22Rv1 (cell line): ENCODE data around the gene DENND1C.

Experiments used
- H3K27ac ChIP-seq: fragments of 450-650 bp; 2 replicates; pipeline ENCODE4 v1.5.1; 2017
- CTCF ChIP-seq: fragments of 450-650 bp; IDR thresholded peaks from 2 replicates; pipeline ENCODE4 v1.5.1; 2017; ENCODE audit warnings: mild to moderate bottlenecking
- ZFX ChIP-seq: fragments of 450-650 bp; IDR thresholded peaks from 2 replicates; pipeline ENCODE4 v1.6.1; 2017; ENCODE audit warnings: antibody characterized with exemption, borderline replicate concordance

The DENND1C gene

GRCh38 chr19:6473647-6474046 is 7.9 kb downstream of the DENND1C start:
- TF ChIP-seq ZFX = no peak
- TF ChIP-seq CTCF = no peak
- no peak overlapping the region for H3K27ac ChIP-seq

GRCh38 chr19:6472713-6473112 is 8.9 kb downstream of the DENND1C start:
- no peak for TF ChIP-seq CTCF
- no peak for TF ChIP-seq ZFX
- 0 out of 2 replicates have a peak overlapping the region, but pooled peaks have one; percentile 7 for H3K27ac ChIP-seq

- H3K27ac ChIP-seq = no peak overlapping the region
- TF ChIP-seq CTCF (no peak), ZFX (no peak)
Measured at GRCh38 chr19:6471076-6471475, 10.5 kb downstream of the DENND1C start.

- H3K27ac ChIP-seq = no peak overlapping the region
Measured at GRCh38 chr19:6470173-6470572, 11.4 kb downstream of the DENND1C start.

GRCh38 chr19:6467384-6467783 is 14.2 kb downstream of the DENND1C start:
- no peak overlapping the region for H3K27ac ChIP-seq
- no peak for TF ChIP-seq ZFX
- no peak for TF ChIP-seq CTCF

More at GRCh38 chr19:6470173-6470572, 11.4 kb downstream of the DENND1C start:
- TF ChIP-seq ZFX (no peak), CTCF (no peak)

GRCh38 chr19:6466526-6467248 is 14.9 kb downstream of the DENND1C start:
- H3K27ac ChIP-seq = no peak overlapping the region
- TF ChIP-seq ZFX (no peak), CTCF (no peak)

GRCh38 chr19:6465663-6466062 is 15.9 kb downstream of the DENND1C start:
- TF ChIP-seq CTCF = no peak

More at GRCh38 chr19:6465663-6466062, 15.9 kb downstream of the DENND1C start:
- H3K27ac ChIP-seq = peak overlapping the region; percentile 98
